ENCODE results near the gene APLF.

- TF ChIP-seq CTCF (conservative IDR thresholded peaks at IDR 0.05; ENCODE audit: low read depth, low read length) = no peak
- no peak for TF ChIP-seq EZH2 (IDR thresholded peaks at IDR 0.05; ENCODE audit: low read length, unreplicated experiment)
These were observed 122.6 kb downstream of the APLF start for GRCh38 chr2:68589963-68590362.
